Astrocyte of the cerebellum (primary cell): ENCODE measurements around the gene CLEC11A.
"Not testable (repeated sequence)": the region's sequence is repeated elsewhere in the genome, so short reads cannot be mapped to it uniquely, and the experiment has no call there.

ENCODE experiments used
- DNase-seq: peaks from one replicate; pipeline ENCODE4 v3.0.0-alpha.2; 2011; ENCODE audit warnings: low read depth
- H3K4me3 ChIP-seq: 2 replicates; pipeline ENCODE4 v1.5.1; 2011; ENCODE audit warnings: mild to moderate bottlenecking, low read depth, low read length, moderate library complexity
- CTCF ChIP-seq: IDR thresholded peaks from 2 replicates; pipeline ENCODE4 v1.5.1; 2012; ENCODE audit warnings: low read length, low read depth, moderate library complexity, mild to moderate bottlenecking; ENCODE audit errors: missing control alignments
- in situ Hi-C: cut with HindIII; loops from 2 replicates; pipeline ENCODE4 v1.10.0; 2017; ENCODE audit warnings: low sequenced_read_pairs

The CLEC11A gene

GRCh38 chr19:50772476-50772875, 49.3 kb downstream of the CLEC11A start:
- no peak for DNase-seq
- no peak overlapping the region for H3K4me3 ChIP-seq
- TF ChIP-seq CTCF, result no peak
- in situ Hi-C loops, result no loop called here

- in situ Hi-C loops, DNase-seq, H3K4me3 ChIP-seq: not testable (repeated sequence)
Measured at GRCh38 chr19:50772912-50773311, 49.7 kb downstream of the CLEC11A start.

GRCh38 chr19:50773454-50773853, 50.3 kb downstream of the CLEC11A start:
- in situ Hi-C loops, DNase-seq, H3K4me3 ChIP-seq: not testable (repeated sequence)
